Stimulated activated naive CD8-positive, alpha-beta T cell treated with anti-CD3 and anti-CD28 coated beads, Interleukin-15, Interleukin-2, amounts not matched to agents 100 ng/mL and 50 ng/mL, for 24 hours (primary cell): ENCODE results near the gene VPS4A.

Experiments used
- H3K27ac Mint-ChIP-seq: one replicate; pipeline ENCODE4 v1.8.0; 2021; ENCODE audit warnings: mild to moderate bottlenecking, mixed read lengths
- H3K27me3 Mint-ChIP-seq: one replicate; pipeline ENCODE4 v1.8.0; 2021; ENCODE audit warnings: mixed read lengths
- H3K36me3 Mint-ChIP-seq: one replicate; pipeline ENCODE4 v1.8.0; 2021; ENCODE audit warnings: low read depth, mixed read lengths
- H3K4me1 Mint-ChIP-seq: one replicate; pipeline ENCODE4 v1.8.0; 2021; ENCODE audit warnings: low read depth, mixed read lengths
- H3K4me3 Mint-ChIP-seq: one replicate; pipeline ENCODE4 v1.8.0; 2021; ENCODE audit warnings: mild to moderate bottlenecking, mixed read lengths
- H3K9me3 Mint-ChIP-seq: one replicate; pipeline ENCODE4 v1.8.0; 2021; ENCODE audit warnings: mixed read lengths

VPS4A gene

DNA sequence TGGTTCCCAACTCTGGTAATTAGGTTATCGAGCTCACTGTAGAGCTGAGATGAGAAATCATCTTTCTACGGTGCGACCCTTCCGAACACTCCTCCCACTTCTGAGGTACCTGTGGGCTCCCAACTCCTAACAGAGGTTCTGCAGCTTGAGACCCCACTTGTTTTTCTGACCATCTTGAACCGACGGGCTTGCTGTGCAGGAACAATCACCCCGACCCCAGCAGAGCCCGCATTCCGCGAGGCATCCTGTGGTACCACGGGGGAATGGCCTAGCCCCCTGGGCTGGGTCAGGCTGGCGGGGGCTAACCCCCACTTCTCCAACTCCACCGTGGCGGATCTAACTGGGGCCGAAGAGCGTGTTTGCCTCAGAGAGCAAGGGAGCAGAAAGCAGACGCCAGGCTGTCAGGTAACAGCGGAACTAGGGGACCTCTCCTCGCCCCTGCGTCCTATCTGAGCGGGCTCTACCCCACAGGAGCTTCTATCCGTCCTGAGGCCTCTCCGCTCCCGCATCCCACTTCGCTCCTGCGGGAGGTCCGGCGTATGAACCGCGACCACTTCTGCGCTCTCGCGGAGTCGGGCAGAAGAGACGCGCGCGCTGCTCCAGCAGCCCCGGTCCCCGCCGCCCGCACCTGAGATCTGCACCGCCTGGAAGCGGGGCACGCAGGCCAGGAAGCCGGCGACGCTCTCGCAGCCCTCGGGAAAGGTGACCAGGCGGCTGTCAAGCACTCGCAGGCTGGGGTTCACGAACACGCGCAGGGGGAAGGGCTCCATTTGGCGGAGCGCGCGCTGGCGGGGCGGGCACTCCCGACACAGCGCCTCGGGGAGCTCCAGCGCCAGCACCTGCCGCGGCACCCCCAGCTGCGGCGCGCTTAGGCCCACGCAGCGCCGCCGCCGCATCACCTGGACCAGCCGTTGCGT, 18.5 kb downstream of the VPS4A start:
- H3K36me3 Mint-ChIP-seq: peaks cover 62% of the 10 kb centered on the region
- H3K27me3 Mint-ChIP-seq: no peaks in the 10 kb centered on the region
- peaks cover 45% of the 10 kb centered on the region for H3K4me1 Mint-ChIP-seq
- H3K27ac Mint-ChIP-seq: peak overlapping the region; percentile 75
- H3K4me3 Mint-ChIP-seq: peak overlapping the region; percentile 90
- no peaks in the 10 kb centered on the region for H3K9me3 Mint-ChIP-seq

DNA sequence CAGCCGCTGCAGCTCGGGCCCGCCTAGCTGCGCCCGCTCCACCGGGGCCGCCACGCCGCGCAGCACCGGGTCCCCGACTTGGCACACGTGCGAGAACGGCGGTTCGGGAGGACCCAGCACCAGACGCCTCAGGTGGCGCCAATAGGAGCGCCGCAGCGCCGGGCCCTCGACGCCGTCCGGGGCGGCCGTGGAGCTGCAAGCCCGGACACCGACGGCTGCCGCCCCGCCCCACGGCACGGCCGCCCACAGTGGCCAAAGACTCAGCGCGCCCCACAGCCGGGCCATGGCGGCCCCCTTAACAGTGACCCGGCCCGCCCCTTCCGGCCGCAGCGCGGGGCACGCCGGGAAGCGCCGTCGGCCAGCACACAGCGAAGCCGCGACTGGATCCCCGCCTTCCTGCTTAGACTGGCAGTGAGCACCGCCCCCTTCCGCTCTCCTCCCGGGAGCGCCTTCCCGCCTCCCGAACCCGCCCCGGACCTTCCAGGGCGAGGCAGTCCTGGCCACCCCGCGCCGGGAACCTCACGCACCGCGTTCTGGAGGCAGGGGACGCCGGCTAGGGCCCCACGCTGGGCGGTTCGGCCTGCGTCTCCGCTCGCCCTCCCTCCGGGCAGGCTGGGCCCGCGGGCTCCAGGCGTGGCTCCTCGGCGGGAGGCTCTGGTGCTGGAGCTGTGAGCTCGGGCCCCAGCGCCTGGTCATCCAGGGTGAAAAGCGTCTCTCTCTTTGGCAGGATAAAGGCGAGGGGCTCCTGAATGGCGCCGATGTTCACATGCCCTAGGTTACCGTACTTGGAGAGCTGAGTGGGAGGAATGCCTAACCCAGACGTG, 19.3 kb downstream of the VPS4A start, which contains the start of gene PDF:
TSS of gene PDF (minus strand) at position 303 of the 824 bp plus-strand sequence. CDS start at position 285, 18 bp downstream.
- Mint-ChIP-seq H3K9me3 (no peaks in the 10 kb centered on the region), H3K4me3 (peak within 1 kb of the TSS; percentile 90), H3K4me1 (peaks cover 45% of the 10 kb centered on the region), H3K27ac (peak within 1 kb of the TSS; percentile 91), H3K36me3 (peaks cover 62% of the 10 kb centered on the region), H3K27me3 (no peaks in the 10 kb centered on the region)

DNA sequence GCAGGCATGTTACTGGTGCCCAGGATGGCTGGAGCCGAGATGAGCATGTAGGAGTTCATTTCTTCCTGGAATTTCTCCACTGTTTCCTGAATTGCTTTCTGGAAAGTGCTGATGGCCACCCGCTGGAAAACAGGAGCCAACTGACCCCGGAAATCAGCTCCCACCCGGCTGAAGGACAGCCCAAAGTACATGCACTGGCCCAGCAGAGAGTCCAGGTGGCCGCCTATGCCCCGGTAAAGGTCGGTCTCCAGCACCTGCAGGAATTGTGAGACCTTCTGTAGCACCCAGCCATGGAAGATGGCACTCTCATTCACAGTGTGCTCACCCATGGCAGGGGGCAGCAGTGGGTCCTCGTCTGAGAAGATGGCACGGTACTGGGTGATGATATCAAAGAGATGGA, 23.5 kb downstream of the VPS4A start:
- Mint-ChIP-seq H3K36me3 (peaks cover 43% of the 10 kb centered on the region), H3K4me3 (no peak overlapping the region), H3K9me3 (no peaks in the 10 kb centered on the region), H3K27me3 (no peaks in the 10 kb centered on the region), H3K27ac (no peak overlapping the region), H3K4me1 (peaks cover 27% of the 10 kb centered on the region)

DNA sequence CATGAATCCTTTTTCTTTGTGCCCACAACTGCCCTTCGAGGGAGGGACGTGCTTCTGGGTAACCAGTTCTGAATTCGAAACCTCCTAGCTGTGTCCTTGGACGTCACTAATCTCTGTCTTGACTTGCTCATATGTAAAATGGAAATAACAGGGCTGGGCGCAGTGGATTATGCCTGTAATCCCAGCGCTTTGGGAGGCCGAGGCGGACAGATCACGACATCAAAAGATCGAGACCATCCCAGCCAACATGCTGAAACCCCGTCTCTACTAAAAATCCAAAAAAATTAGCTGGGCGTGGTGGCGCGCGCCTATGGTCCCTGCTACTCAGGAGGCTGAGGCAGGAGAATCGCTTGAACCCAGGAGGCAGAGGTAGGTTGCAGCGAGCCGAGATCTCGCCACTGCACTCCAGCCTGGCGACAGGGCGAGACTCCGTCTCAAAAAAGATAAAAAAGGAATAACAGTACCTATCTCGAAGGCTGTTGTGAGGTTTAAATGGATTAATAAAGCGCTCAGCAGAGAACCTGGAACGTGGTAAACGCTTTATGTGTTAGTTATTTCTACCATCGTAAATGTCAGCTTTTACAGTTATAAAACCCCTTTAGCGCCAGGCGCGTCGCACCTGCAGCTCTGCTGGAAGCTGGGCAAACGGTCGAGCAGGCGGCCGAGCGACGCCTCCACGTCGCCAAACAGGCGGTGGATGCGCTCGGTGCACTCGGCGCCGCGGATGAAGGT, 27.6 kb downstream of the VPS4A start:
- Mint-ChIP-seq H3K4me3 (peak overlapping the region; percentile 98), H3K27me3 (no peaks in the 10 kb centered on the region), H3K4me1 (peaks cover 47% of the 10 kb centered on the region), H3K27ac (peak overlapping the region; percentile 99), H3K9me3 (no peaks in the 10 kb centered on the region), H3K36me3 (peaks cover 67% of the 10 kb centered on the region)

DNA sequence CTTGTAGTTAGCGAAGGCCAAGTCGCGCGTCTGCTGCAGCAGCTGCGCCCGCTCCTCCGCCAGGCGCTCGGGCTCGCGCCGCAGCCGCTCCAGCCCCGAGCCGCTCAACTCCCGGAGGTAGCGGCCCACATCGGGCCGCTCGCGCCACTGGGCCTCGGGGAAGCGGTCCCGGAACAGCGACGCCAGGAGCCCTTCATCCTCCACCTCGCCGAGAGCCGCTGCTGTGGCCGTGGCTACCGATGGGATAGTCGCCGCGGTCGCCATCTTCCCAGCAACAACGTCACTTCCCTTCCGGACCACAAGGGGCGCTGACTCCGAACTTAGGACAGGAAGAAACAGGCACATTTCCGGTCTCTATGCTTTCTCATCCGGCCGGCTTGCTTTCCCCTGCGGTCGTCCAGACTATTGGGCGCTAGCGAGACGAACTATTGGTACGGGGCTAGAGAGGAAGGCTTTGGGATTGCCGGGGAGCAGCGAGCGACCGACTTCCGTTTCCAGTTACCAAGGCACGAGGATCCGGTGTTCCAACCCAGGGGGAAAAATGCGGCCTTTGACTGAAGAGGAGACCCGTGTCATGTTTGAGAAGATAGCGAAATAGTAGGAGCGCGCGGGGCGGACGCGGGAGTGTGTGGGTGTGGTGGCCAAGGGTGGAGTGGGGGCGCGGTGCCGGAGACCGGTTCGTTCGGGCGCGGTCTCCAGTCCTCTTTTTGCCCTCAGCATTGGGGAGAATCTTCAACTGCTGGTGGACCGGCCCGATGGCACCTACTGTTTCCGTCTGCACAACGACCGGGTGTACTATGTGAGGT, 28.3 kb downstream of the VPS4A start, which contains the start of the genes COG8 and NIP7:
TSS of gene COG8 (minus strand) at position 276 of the 806 bp plus-strand sequence. CDS start at position 264, 12 bp downstream.
TSS of gene NIP7 (plus strand) at position 484 of the 806 bp plus-strand sequence. CDS start at position 542, 58 bp downstream.
- H3K4me3 Mint-ChIP-seq: peak within 1 kb of the TSS; percentile 98
- H3K27me3 Mint-ChIP-seq: no peaks in the 10 kb centered on the region
- H3K4me1 Mint-ChIP-seq: peaks cover 47% of the 10 kb centered on the region
- peak within 1 kb of the TSS; percentile 99 for H3K27ac Mint-ChIP-seq
- no peaks in the 10 kb centered on the region for H3K9me3 Mint-ChIP-seq
- peaks cover 66% of the 10 kb centered on the region for H3K36me3 Mint-ChIP-seq

DNA sequence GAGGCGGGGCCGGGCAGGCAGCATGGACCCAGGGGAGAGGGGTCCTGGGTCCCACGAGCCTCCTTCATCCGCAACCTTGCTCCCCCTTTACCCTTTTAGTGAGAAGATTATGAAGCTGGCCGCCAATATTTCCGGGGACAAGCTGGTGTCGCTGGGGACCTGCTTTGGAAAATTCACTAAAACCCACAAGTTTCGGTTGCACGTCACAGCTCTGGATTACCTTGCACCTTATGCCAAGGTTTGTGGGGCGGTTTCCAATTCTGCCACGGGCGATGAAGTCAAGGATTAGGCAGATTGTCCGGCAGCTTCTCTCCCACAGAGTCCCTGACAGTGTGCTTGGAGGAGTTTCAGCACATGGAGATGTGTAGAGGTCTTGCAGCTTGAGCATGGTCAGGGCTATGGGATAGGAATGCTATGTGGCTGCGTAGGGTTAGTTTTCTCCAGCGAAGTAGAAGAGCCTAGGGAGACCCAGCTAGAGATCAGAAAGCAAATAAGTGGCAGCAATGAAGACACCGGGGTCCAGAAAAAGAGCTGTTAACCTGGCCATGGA, 29.0 kb downstream of the VPS4A start:
- no peaks in the 10 kb centered on the region for H3K27me3 Mint-ChIP-seq
- no peaks in the 10 kb centered on the region for H3K9me3 Mint-ChIP-seq
- peak overlapping the region; percentile 98 for H3K4me3 Mint-ChIP-seq
- H3K36me3 Mint-ChIP-seq: peaks cover 63% of the 10 kb centered on the region
- H3K4me1 Mint-ChIP-seq: peaks cover 50% of the 10 kb centered on the region
- H3K27ac Mint-ChIP-seq: peak overlapping the region; percentile 99

DNA sequence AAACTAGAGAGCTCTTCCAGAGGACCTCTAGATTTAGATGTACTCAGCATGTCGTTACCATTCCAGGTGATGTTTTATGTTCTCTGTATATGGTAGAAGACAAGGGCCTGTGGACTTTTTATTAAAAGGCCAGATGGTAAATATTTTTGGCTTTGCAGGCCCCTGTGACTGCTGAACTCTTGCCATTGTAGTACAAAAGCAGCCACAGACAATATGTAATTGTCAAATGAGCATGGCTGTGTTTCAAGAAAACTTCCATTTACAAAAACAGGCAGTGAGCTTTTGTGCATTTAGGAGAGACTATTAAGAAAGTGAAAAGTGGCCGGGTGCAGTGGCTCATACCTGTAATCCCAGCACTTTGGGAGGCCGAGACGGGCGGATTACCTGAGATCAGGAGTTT, 33.0 kb downstream of the VPS4A start:
- Mint-ChIP-seq H3K27ac (no peak overlapping the region), H3K4me3 (no peak overlapping the region), H3K36me3 (peaks cover 62% of the 10 kb centered on the region), H3K27me3 (no peaks in the 10 kb centered on the region), H3K9me3 (no peaks in the 10 kb centered on the region), H3K4me1 (peaks cover 41% of the 10 kb centered on the region)

DNA sequence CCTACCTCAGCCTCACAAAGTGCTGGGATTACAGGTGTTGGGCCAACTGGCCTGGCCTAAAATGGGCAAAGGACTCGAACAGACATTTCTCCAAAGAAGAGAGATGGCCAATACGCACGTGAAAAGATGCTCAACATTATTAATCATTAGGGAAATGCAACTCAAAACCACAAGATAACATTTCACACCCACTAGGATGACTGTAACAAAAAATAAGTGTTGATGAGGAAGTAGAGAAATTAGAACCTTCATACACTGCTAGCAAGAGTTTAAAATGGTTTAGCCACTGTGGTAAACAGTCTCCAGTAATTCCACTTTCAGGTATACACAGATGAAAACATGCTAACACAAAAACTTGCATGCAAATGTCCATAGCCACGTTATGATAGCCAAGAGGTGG, 34.8 kb downstream of the VPS4A start:
- H3K9me3 Mint-ChIP-seq: no peaks in the 10 kb centered on the region
- peak overlapping the region; percentile 37 for H3K27ac Mint-ChIP-seq
- H3K4me1 Mint-ChIP-seq: peaks cover 27% of the 10 kb centered on the region
- peaks cover 57% of the 10 kb centered on the region for H3K36me3 Mint-ChIP-seq
- H3K27me3 Mint-ChIP-seq: no peaks in the 10 kb centered on the region
- H3K4me3 Mint-ChIP-seq: no peak overlapping the region

DNA sequence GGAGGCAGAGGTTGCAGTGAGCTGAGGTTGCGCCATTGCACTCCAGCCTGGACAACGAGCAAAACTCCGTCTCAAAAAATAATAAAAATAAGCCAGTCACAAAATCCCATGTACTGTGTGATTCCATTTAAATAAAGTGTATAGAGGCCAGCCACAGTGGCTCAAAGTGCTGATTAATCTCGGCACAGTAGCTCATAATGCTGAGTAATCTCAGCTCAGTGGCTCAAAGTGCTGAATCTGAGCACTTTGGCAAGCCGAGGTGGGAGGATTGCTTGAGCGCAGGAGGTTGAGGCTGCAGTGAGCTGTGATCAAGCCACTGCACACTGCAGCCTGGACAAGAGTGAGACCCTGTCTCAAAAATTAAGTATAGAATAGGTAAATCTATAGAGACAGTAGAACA, 35.5 kb downstream of the VPS4A start:
- Mint-ChIP-seq H3K27me3 (no peaks in the 10 kb centered on the region), H3K4me1 (peaks cover 20% of the 10 kb centered on the region), H3K36me3 (peaks cover 49% of the 10 kb centered on the region), H3K4me3 (no peak overlapping the region), H3K27ac (no peak overlapping the region), H3K9me3 (no peaks in the 10 kb centered on the region)

DNA sequence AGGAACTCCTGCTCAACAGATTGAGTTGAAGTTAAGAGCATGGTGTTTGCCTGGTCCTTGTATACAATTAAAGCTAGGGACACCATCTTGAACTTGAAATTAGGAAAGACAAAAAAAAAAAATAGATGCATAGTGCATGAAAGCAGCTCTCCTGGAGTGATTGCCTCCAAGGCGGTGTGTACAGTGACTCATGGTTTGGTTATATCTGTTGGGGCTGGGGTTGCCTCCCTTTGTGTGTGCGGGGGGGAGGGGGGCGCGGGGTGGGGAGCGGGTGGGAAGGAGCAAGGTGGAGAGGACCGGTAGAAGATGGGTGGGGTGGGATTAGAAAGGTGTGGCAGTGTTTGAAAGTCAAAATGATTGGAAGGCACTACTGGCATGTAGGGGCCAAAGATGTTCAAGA, 37.1 kb downstream of the VPS4A start:
- no peak overlapping the region for H3K4me3 Mint-ChIP-seq
- H3K27me3 Mint-ChIP-seq: no peaks in the 10 kb centered on the region
- H3K27ac Mint-ChIP-seq: no peak overlapping the region
- peaks cover 39% of the 10 kb centered on the region for H3K36me3 Mint-ChIP-seq
- H3K9me3 Mint-ChIP-seq: no peaks in the 10 kb centered on the region
- peaks cover 15% of the 10 kb centered on the region for H3K4me1 Mint-ChIP-seq

DNA sequence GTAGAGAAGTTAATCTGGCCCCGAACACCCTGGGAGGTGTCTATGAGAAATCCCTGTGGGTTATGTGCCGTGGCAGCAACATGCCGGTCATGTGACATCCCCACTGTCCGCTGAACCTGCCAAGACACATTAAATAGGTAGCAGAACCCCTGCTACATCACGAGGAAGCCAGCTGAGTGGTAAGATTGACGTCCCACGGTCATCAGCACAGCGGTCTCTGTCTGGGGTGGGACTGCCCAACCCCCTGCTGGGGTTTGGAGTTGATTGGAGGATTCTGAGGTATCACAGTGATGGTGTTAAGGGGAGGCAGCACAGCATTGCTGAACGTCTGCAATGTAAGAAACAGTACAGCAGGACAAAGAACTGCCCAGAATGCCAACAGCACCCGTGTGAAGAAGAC, 38.4 kb downstream of the VPS4A start:
- Mint-ChIP-seq H3K27me3 (no peaks in the 10 kb centered on the region), H3K27ac (no peak overlapping the region), H3K4me3 (no peak overlapping the region), H3K4me1 (peaks cover 11% of the 10 kb centered on the region), H3K36me3 (peaks cover 31% of the 10 kb centered on the region), H3K9me3 (no peaks in the 10 kb centered on the region)

DNA sequence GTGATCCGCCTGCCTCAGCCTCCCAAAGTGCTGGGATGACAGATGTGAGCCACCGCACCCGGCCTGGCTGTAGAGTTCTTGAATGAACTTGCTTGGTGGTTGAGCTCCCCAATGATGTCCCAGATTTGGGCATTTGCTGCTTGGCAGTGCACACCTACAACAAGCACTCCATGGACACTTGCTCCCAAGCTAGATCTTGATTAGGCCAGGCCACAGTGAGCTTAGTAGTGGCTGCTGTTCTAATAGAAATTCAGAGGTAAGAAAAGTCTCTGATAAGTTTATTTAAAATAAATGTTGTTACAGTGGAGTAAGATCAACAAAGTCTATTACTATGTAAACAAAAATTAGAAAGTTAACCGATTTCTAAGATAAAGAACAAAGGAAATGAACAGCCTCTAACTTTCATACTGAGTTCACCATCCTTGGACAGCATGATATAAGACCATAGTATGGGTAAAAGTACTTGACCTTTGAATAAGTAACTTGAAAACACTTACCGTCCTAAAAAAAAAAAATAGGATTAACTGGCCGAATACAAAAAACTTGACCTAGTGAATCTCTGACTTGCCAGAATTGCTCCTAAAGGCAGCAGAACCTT, 39.5 kb downstream of the VPS4A start:
- Mint-ChIP-seq H3K4me1 (peaks cover 6% of the 10 kb centered on the region), H3K36me3 (peaks cover 31% of the 10 kb centered on the region), H3K27ac (no peak overlapping the region), H3K4me3 (no peak overlapping the region), H3K9me3 (no peaks in the 10 kb centered on the region), H3K27me3 (no peaks in the 10 kb centered on the region)

DNA sequence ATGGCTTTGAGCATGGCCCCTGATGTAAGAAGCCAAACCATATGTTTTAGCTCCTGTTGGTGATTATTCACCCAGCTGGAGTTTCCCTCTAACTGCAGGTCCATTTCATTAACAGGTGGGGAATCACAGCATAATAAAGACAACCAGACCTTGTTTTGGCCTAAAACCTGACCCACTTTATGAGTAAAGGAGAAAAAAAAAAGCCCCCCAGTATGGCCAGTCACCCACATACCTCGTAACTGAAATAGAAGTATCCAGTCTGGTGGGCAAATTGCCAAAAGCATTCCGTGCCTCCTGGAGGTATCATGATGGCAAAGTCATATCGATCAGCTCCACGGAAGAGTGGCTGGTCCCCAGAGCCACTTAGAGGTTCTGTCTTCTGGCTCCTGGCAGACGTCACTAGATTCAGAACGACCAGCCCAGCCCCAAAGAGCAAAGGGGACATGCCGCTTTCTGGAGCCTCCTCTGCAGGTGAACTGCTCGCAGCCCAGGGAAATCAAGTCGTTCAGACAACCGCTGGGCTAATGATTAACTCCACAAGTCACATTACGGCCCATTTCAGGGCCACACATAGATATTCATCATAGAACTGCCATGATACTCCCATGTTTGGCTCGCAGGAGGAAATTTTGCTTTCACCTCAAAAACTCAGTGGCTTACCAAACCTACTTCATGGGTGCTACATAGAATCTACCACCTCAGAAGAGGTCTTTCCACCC, 40.3 kb downstream of the VPS4A start, which contains the start of gene TMED6:
TSS of gene TMED6 (minus strand) at position 478 of the 719 bp plus-strand sequence. CDS start at position 445, 33 bp downstream.
- Mint-ChIP-seq H3K27ac (no peak within 1 kb of the TSS), H3K9me3 (no peaks in the 10 kb centered on the region), H3K4me1 (no peaks in the 10 kb centered on the region), H3K36me3 (peaks cover 37% of the 10 kb centered on the region), H3K4me3 (no peak within 1 kb of the TSS), H3K27me3 (no peaks in the 10 kb centered on the region)
